Vagina (tissue), 2 donors: ENCODE measurements around the gene HERC2. TPM values are rescaled to one million over a fixed set of nuclear protein-coding genes. Genes with fewer than 3 reads are reported as not detected.

Experiments
- DNase-seq, 2 donors: peaks; one replicate each; pipeline ENCODE4 v3.0.0-alpha.2; 2017; ENCODE audit errors: extremely low spot score in 2 of 2
- H3K27ac ChIP-seq: fragments of 200-600 bp; sonication (generic); one replicate; pipeline ENCODE4 v1.5.1; 2019
- H3K27me3 ChIP-seq: fragments of 200-600 bp; sonication (generic); one replicate; pipeline ENCODE4 v1.5.1; 2019
- H3K36me3 ChIP-seq, 2 donors: fragments of 200-600 bp; sonication (generic); one replicate each; pipeline ENCODE4 v1.5.1; 2017 to 2019
- H3K4me1 ChIP-seq: fragments of 200-600 bp; sonication (generic); one replicate; pipeline ENCODE4 v1.5.1; 2019
- H3K4me3 ChIP-seq, 2 donors: fragments of 200-600 bp; sonication (generic); 1 replicate in 1 of 2; 2 replicates in 1 of 2; pipeline ENCODE4 v1.5.1; 2016 to 2019
- H3K9me3 ChIP-seq: fragments of 200-600 bp; sonication (generic); one replicate; pipeline ENCODE4 v1.5.1; 2019
- POLR2A ChIP-seq, 2 donors: fragments of 450-650 bp; IDR thresholded peaks; one replicate each; pipeline ENCODE4 v1.6.1; 2017; ENCODE audit warnings: antibody characterized with exemption in 2 of 2, mild to moderate bottlenecking in 2 of 2, moderate library complexity in 2 of 2
- POLR2AphosphoS5 ChIP-seq, 2 donors: sonication (generic); formaldehyde crosslinking; IDR thresholded peaks; one replicate each; pipeline ENCODE4 v1.9.0; 2017; ENCODE audit warnings: antibody characterized with exemption in 2 of 2, mild to moderate bottlenecking in 2 of 2, low read depth in 1 of 2; ENCODE audit not compliant: insufficient read depth in 1 of 2
- intact Hi-C: fragments of 100-400 bp; cut with DNase I; formaldehyde crosslinking; loops from one replicate; pipeline ENCODE4 v1.15.1; 2023
- total RNA-seq: library from RNA; depleted of rRNA; stranded (reverse); fragments of >200 nt; gene quantifications from one replicate; pipeline ENCODE4 v1.2.3, GENCODE V29; 2016
- TF ChIP-seq, protein P1 (sequence below), 3 experiments: fragments of 450-650 bp in 2 of 3; fragments of 200-600 bp in 1 of 3; sonication (generic) in 1 of 3; IDR thresholded peaks; one replicate each; pipeline ENCODE4 v1.5.1; 2017 to 2019; ENCODE audit warnings: antibody characterized with exemption in 3 of 3, mild to moderate bottlenecking in 2 of 3, moderate library complexity in 2 of 3

Gene HERC2
- total RNA-seq, 1 donor from 2014 or later: 45.2 TPM

DNA sequence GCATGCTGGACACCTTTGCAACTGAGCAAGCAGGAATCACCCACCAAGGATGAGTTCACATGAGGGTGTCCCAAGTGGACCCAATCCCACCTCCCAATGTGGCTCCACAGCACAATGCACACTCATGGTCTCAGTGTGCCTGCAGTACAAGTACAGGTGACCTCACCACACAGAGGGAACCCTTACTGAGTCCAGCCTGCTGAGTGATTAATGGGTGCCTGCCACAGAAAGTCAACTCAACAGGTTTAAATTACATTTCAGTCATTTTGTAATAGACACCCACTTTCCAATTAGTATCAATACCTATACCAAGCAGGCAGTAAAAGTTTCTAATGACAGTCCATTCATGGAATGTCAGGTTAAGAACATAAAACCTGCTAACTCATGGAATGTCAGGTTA is 59.5 kb downstream of the HERC2 start:
- H3K4me1 ChIP-seq: no peaks in the 10 kb centered on the region
- no peak overlapping the region for H3K4me3 ChIP-seq
- peaks cover 0 to 23% of the 10 kb centered on the region in 2 donors for H3K36me3 ChIP-seq
- no peaks in the 10 kb centered on the region for H3K27me3 ChIP-seq
- intact Hi-C loops: no loop called here
- no peak for DNase-seq
- no peaks in the 10 kb centered on the region for H3K9me3 ChIP-seq
- TF ChIP-seq, protein P1, sequence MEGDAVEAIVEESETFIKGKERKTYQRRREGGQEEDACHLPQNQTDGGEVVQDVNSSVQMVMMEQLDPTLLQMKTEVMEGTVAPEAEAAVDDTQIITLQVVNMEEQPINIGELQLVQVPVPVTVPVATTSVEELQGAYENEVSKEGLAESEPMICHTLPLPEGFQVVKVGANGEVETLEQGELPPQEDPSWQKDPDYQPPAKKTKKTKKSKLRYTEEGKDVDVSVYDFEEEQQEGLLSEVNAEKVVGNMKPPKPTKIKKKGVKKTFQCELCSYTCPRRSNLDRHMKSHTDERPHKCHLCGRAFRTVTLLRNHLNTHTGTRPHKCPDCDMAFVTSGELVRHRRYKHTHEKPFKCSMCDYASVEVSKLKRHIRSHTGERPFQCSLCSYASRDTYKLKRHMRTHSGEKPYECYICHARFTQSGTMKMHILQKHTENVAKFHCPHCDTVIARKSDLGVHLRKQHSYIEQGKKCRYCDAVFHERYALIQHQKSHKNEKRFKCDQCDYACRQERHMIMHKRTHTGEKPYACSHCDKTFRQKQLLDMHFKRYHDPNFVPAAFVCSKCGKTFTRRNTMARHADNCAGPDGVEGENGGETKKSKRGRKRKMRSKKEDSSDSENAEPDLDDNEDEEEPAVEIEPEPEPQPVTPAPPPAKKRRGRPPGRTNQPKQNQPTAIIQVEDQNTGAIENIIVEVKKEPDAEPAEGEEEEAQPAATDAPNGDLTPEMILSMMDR (IDR thresholded peaks at IDR 0.05): no peak
- TF ChIP-seq POLR2AphosphoS5 (IDR thresholded peaks at IDR 0.05; ENCODE audit: insufficient read depth in 1 of 2, low read depth in 1 of 2) (no peak), POLR2A (IDR thresholded peaks at IDR 0.05) (no peak)
- no peak overlapping the region for H3K27ac ChIP-seq

DNA sequence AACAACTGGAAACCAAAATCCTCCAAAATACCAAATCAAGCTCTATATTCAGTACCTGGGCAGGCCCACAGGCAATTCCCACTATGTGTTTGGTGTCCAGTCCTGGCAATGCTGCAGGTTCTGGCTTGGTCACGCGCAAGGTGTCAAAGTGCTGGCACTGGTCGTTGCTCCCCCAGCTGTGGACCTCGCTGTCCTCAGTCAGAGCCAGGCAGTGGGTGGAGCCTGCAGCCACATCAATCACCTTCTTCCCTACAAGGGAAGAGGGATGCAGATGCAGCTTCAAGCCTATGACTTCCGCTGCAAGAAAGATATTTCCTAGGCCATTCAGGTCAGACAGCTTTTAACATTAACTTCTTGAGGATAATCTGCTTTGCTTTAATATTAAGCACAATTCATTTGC is 61.3 kb downstream of the HERC2 start:
- intact Hi-C loops: no loop called here
- no peak overlapping the region for H3K4me3 ChIP-seq
- H3K9me3 ChIP-seq: no peaks in the 10 kb centered on the region
- H3K27me3 ChIP-seq: no peaks in the 10 kb centered on the region
- peaks cover 0 to 12% of the 10 kb centered on the region in 2 donors for H3K36me3 ChIP-seq
- no peak overlapping the region for H3K27ac ChIP-seq
- no peak for DNase-seq
- no peaks in the 10 kb centered on the region for H3K4me1 ChIP-seq
- TF ChIP-seq POLR2A (IDR thresholded peaks at IDR 0.05) (no peak), POLR2AphosphoS5 (IDR thresholded peaks at IDR 0.05; ENCODE audit: insufficient read depth in 1 of 2, low read depth in 1 of 2) (no peak)
- TF ChIP-seq, protein P1 (IDR thresholded peaks at IDR 0.05): no peak

DNA sequence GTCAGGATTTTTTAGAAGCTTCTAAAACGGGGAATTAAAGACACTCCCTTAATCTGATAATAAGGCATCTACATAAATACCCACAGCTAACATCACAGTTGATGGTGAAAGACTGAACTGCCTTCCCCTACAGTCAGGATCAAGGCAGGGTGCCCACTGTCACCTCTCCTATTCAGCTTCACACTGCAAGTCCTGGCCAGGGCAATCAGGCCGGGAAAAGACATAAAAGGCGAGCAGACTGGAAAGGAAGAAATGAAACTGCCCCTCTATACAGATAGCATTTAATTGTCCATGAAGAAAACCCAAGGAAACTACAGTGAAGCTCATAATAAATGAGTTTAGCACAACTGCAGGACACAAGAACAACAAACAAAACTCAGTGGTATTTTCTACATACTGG is 61.7 kb downstream of the HERC2 start:
- intact Hi-C loops: no loop called here
- Histone ChIP-seq H3K27ac (no peak overlapping the region), H3K36me3 (peaks cover 0 to 12% of the 10 kb centered on the region in 2 donors), H3K4me3 (no peak overlapping the region), H3K9me3 (no peaks in the 10 kb centered on the region), H3K27me3 (no peaks in the 10 kb centered on the region), H3K4me1 (no peaks in the 10 kb centered on the region)
- no peak for TF ChIP-seq POLR2A (IDR thresholded peaks at IDR 0.05)
- no peak for TF ChIP-seq POLR2AphosphoS5 (IDR thresholded peaks at IDR 0.05; ENCODE audit: insufficient read depth in 1 of 2, low read depth in 1 of 2)
- TF ChIP-seq, protein P1 (IDR thresholded peaks at IDR 0.05): no peak
- no peak for DNase-seq

DNA sequence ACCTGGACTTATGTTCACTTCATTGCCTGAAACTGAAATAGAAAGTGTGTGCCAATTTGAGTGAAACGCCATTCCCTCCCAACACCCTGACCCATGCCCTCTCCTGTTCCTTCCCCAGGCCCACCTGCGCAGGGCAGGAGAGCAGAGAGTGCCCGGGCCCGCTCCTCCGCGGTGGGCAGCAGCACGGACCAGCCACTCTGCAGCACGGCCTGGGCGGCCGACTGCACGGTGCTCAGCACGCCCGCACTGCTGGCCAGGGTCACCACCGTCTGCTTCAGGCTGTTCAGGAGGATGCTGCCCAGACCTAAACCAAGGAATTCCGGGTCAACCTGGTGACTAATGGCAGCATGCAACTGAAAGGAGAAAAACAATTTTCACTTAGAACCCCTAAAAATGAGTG is 66.0 kb downstream of the HERC2 start:
- no peaks in the 10 kb centered on the region for H3K4me1 ChIP-seq
- TF ChIP-seq, protein P1 (IDR thresholded peaks at IDR 0.05): no peak
- no peak for TF ChIP-seq POLR2A (IDR thresholded peaks at IDR 0.05)
- TF ChIP-seq POLR2AphosphoS5 (IDR thresholded peaks at IDR 0.05; ENCODE audit: insufficient read depth in 1 of 2, low read depth in 1 of 2): no peak
- no peak overlapping the region for H3K27ac ChIP-seq
- intact Hi-C loops: no loop called here
- H3K4me3 ChIP-seq: no peak overlapping the region
- H3K27me3 ChIP-seq: no peaks in the 10 kb centered on the region
- DNase-seq: no peak
- H3K36me3 ChIP-seq: peaks cover 4 to 46% of the 10 kb centered on the region in 2 donors
- no peaks in the 10 kb centered on the region for H3K9me3 ChIP-seq

DNA sequence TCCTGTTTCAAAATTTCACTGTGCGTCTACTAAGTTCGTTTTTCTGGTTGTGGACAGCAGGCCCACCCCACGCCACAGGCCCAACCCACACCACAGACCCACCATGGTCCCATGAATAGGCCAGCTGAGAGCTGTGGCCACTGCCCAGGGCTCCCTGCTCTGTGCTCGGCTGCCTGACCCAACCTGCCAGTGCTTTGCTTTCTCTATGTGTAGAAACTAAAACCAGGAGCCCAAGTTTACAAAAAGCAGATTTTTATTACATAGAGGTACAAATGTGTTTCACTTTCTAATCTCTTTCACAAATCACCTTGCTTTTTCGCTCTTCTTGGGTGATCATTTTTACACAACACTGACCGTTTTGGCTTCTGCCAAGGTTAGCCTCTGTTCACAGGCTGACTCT is 69.1 kb downstream of the HERC2 start:
- no peaks in the 10 kb centered on the region for H3K4me1 ChIP-seq
- H3K27me3 ChIP-seq: no peaks in the 10 kb centered on the region
- intact Hi-C loops: no loop called here
- no peak for TF ChIP-seq POLR2AphosphoS5 (IDR thresholded peaks at IDR 0.05; ENCODE audit: insufficient read depth in 1 of 2, low read depth in 1 of 2)
- no peak for TF ChIP-seq POLR2A (IDR thresholded peaks at IDR 0.05)
- TF ChIP-seq, protein P1 (IDR thresholded peaks at IDR 0.05): no peak
- H3K4me3 ChIP-seq: no peak overlapping the region
- no peak overlapping the region for H3K27ac ChIP-seq
- no peak for DNase-seq
- peaks cover 4 to 59% of the 10 kb centered on the region in 2 donors for H3K36me3 ChIP-seq
- no peaks in the 10 kb centered on the region for H3K9me3 ChIP-seq
